Mammary epithelial cell (primary cell): ENCODE data around the gene CD226.

ENCODE experiments used
- EZH2 ChIP-seq: IDR thresholded peaks from 2 replicates; pipeline ENCODE4 v1.6.1; 2012; ENCODE audit warnings: low read length, inconsistent platforms, borderline replicate concordance
- TF ChIP-seq, protein P1 (sequence below), 2 donors: IDR thresholded peaks in 1 of 2; conservative IDR thresholded peaks in 1 of 2; 2 replicates each; pipeline ENCODE4 v1.5.1; 2011 to 2012; ENCODE audit warnings: inconsistent platforms in 2 of 2, low read length in 2 of 2, mild to moderate bottlenecking in 2 of 2, control low read depth in 1 of 2, low read depth in 1 of 2; ENCODE audit not compliant: insufficient read depth in 1 of 2; ENCODE audit errors: extremely low read depth in 1 of 2

DNA sequence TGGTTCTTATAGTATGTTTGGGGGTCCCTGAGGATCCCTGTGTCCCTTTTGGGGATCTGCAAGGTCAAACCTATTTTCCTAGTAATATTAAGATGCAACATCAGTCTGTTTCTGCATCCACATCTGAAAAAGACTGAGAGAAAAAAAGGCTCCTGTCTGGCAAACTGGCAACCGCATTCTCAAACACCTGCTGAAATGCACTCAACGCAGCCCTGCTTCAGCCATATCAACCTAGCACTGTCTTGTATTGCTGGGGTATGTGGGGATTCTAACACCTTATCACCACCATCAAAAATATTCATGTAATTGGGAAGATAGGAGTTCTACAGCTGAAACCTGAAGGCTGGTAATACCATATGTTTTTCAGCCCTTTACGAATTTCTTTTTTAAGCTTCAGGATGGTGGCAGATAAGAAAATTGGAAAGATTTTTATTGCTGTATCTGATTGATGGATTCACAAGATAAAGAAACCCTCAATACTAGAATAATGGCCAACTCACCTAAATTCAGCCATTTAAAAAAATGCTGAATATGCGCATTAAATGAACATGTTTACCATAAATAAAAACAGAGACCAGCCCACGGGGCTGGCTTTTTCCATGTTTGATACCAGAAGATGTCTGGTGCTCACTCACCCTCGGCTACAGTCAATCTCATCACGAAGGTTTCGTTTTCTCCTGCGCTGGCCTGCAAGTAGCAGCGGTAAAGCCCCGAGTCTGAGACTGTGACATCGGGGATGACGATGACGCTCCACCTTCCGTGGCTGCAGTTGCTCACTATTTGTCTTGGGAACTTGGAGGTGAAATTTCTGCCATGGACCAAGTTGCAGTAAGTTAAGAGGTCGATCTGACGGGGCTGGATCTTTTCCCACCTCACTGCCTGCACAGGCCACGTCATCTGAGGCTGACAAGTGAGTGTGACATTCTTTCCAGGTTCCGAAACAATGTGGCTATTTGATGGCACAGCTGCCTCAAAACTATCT, 52.3 kb downstream of the CD226 start:
- TF ChIP-seq, protein P1, sequence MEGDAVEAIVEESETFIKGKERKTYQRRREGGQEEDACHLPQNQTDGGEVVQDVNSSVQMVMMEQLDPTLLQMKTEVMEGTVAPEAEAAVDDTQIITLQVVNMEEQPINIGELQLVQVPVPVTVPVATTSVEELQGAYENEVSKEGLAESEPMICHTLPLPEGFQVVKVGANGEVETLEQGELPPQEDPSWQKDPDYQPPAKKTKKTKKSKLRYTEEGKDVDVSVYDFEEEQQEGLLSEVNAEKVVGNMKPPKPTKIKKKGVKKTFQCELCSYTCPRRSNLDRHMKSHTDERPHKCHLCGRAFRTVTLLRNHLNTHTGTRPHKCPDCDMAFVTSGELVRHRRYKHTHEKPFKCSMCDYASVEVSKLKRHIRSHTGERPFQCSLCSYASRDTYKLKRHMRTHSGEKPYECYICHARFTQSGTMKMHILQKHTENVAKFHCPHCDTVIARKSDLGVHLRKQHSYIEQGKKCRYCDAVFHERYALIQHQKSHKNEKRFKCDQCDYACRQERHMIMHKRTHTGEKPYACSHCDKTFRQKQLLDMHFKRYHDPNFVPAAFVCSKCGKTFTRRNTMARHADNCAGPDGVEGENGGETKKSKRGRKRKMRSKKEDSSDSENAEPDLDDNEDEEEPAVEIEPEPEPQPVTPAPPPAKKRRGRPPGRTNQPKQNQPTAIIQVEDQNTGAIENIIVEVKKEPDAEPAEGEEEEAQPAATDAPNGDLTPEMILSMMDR (conservative IDR thresholded peaks at IDR 0.05 in 1 of 2, IDR thresholded peaks at IDR 0.05 in 1 of 2; ENCODE audit: extremely low read depth in 1 of 2, insufficient read depth in 1 of 2, low read depth in 1 of 2, low read length in 2 of 2), result no peak
- no peak for TF ChIP-seq EZH2
